IPS DF 6.9 (cell line): ENCODE measurements around the gene CIDEB.
"Not testable (repeated sequence)": the region's sequence is repeated elsewhere in the genome, so short reads cannot be mapped to it uniquely, and the experiment has no call there.

Experiments
- DNase-seq: peaks from one replicate; pipeline ENCODE4 v3.0.0-alpha.2; 2013; ENCODE audit warnings: low read depth, low spot score
- H3K27ac ChIP-seq: one replicate; pipeline ENCODE4 v1.5.1; 2013; ENCODE audit warnings: low read length, control low read depth
- H3K27me3 ChIP-seq: 2 replicates; pipeline ENCODE4 v1.6.1; 2013; ENCODE audit warnings: mild to moderate bottlenecking, low read length; ENCODE audit not compliant: control insufficient read depth, insufficient read depth
- H3K36me3 ChIP-seq: 2 replicates; pipeline ENCODE4 v1.6.1; 2013; ENCODE audit warnings: low read length; ENCODE audit not compliant: control insufficient read depth, insufficient read depth
- H3K4me1 ChIP-seq: 2 replicates; pipeline ENCODE4 v1.6.1; 2013; ENCODE audit warnings: low read length; ENCODE audit not compliant: control insufficient read depth, insufficient read depth
- H3K4me3 ChIP-seq: 2 replicates; pipeline ENCODE4 v1.5.1; 2013; ENCODE audit warnings: mild to moderate bottlenecking, low read length
- H3K9me3 ChIP-seq: 2 replicates; pipeline ENCODE4 v1.6.1; 2013; ENCODE audit warnings: low read length, inconsistent platforms; ENCODE audit not compliant: control insufficient read depth, insufficient read depth
- WGBS: extraction: QIAGEN DNeasy Blood & Tissue Kit; methylation state at CpG from one replicate; pipeline ENCODE4 v1.1.7; 2013; ENCODE audit warnings: mixed read lengths, missing lambda C conversion rate; ENCODE audit not compliant: insufficient read length, insufficient coverage; 5-methylcytosine and 5-hydroxymethylcytosine counted together

The CIDEB gene

DNA sequence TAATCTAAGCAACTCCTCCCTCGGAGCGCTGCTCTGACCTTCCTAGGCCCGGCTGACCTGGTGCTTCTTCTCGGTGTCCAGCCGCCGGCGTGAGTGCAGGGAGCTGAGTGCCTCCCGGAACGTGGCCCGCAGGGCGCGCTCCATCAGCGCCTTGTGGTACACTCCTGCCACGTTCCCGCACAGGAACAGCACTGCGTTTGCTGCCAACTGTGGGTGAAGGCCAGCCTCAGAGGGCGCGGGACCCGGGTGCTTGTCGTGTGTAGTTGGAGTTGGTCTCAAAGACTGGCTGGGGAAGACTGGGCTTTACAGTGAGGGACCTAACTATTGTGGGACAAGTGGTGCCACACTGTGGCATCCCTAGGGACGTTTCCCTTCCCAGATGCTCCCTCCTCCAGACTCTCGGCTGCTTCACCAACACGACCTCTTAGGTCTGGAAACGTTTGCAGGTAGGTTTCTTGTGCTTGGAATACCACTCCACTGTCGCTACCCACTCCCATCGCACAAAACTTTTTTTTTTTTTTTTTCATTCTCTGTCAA lies 24.0 kb upstream of the CIDEB start:
- no peaks in the 10 kb centered on the region for H3K36me3 ChIP-seq
- peaks cover 35% of the 10 kb centered on the region for H3K27me3 ChIP-seq
- no peaks in the 10 kb centered on the region for H3K9me3 ChIP-seq
- no peak for DNase-seq
- no CpG with 5 or more reads among the region's 26 CpGs for WGBS
- H3K27ac ChIP-seq, result no peak overlapping the region
- peaks cover 3% of the 10 kb centered on the region; the same call in 1 of the 2 replicates for H3K4me1 ChIP-seq
- H3K4me3 ChIP-seq, result no peak overlapping the region

DNA sequence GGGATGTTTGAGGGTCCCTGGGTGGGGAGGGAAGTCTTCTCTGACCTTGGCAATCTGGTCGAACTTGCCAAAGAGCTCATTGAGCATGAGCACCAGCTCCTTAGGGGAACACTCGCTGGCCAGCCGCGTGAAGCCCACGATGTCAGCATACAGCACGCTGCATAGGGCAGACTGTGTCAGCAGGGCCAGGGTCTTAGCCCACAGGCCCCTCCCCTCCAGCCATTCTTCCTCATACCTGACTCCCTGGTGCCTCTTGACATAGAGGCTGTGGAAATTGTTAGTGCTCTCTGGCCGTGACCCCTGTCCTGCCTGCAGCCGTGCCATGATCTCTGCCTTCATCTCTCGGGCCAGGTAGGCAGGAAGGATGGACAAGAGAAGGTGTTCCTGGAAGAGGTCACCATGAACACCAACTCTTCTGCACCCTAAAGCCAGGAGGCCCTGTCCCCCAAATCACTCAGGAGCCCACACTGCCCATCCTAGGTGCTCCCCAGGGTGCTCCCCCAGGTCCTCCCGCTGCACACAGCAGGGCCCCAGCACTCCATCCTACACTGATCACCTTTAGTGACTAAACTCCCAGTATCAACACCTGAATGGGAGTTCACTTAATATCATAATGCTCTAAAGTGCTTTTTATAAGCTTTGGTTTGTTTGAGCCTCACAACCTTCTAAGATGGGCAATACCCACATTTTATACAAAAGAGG lies 23.3 kb upstream of the CIDEB start:
- peaks cover 30% of the 10 kb centered on the region for H3K27me3 ChIP-seq
- WGBS, result no CpG with 5 or more reads among the region's 10 CpGs
- no peak overlapping the region for H3K4me3 ChIP-seq
- no peak overlapping the region for H3K27ac ChIP-seq
- no peaks in the 10 kb centered on the region for H3K9me3 ChIP-seq
- DNase-seq, result no peak
- H3K36me3 ChIP-seq, result no peaks in the 10 kb centered on the region
- H3K4me1 ChIP-seq, result peaks cover 3% of the 10 kb centered on the region; the same call in 1 of the 2 replicates

DNA sequence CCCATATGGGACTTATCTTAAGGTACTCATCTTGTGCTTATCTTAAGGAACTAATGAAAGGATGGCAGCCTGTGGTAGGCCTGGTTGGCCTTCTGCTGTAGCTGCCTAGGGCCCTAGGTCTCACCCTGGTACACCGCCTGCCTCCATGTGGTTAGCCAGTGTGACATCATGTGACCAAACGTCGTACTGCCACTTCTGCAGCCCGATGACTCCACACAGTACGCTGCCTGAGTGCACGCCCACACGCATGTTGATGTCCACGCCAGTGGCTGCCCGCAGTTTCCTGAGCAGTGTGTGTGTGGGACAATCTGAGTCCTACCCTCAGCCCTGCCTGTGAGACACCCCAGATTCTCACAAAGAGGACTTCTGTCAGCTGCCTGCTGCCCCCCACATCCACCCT lies 22.0 kb upstream of the CIDEB start:
- H3K4me1 ChIP-seq, result 0 out of 2 replicates have a peak, but pooled peaks cover 1% of the 10 kb centered on the region
- no CpG with 5 or more reads among the region's 9 CpGs for WGBS

DNA sequence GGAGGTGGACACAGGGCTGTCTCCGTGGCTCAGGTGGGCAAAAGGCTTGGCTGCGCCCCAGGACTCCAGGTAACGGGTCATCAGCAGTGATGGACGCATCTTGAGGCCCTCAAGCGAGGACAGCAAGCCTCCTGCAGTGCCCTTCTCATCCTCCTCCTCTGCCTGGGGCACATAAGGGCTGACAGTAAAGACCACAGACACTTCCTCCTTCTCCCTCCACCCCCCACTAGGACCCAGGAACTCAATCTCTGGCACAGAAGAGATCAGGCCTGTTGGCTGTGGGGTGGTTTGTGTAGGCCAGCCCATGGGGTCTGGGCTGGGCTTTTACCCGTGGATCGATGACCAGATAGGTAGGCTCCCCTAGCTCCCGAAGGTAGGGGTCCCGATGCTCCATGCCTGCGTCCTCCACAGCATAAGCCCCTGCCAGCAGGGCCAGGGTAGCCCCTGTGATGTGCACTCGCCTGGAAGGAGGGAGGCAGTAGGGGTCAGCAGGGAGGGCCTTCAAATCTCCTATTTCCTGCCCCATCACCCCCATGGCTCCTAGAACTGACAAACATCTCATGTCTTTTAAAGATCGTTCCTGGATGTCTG lies 21.4 kb upstream of the CIDEB start:
- H3K36me3 ChIP-seq, result no peaks in the 10 kb centered on the region
- no peaks in the 10 kb centered on the region for H3K9me3 ChIP-seq
- peaks cover 11% of the 10 kb centered on the region; the same call in 1 of the 2 replicates for H3K27me3 ChIP-seq
- no CpG with 5 or more reads among the region's 12 CpGs for WGBS
- 0 out of 2 replicates have a peak, but pooled peaks cover 1% of the 10 kb centered on the region for H3K4me1 ChIP-seq
- DNase-seq, result no peak
- no peak overlapping the region for H3K27ac ChIP-seq
- H3K4me3 ChIP-seq, result no peak overlapping the region

More for the DNA sequence above, 22.0 kb upstream of the CIDEB start:
- Histone ChIP-seq H3K27me3 (peaks cover 17% of the 10 kb centered on the region; the same call in 1 of the 2 replicates), H3K27ac (no peak overlapping the region), H3K36me3 (no peaks in the 10 kb centered on the region), H3K4me3 (no peak overlapping the region), H3K9me3 (no peaks in the 10 kb centered on the region)
- DNase-seq, result no peak

DNA sequence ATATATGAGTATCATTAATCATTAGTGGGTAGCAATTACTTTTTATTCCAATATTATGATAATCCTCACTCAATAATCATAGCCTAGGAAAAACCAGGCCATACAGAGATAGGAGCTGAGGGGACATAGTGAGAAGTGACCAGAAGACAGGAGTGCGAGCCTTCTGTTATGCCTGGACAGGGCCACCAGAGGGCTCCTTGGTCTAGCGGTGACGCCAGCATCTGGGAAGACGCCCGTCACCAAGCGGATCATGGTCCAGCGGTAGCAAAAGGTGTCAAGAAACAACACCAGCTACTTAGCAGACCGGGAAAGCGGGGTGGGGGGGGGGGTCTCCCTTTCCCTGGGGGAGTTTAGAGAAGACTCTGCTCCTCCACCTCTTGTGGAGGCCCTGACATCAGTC lies 20.1 kb upstream of the CIDEB start:
- not testable (repeated sequence) for DNase-seq, H3K4me3 ChIP-seq, H3K9me3 ChIP-seq, H3K4me1 ChIP-seq, H3K36me3 ChIP-seq, H3K27me3 ChIP-seq, H3K27ac ChIP-seq
- no CpG with 5 or more reads among the region's 9 CpGs for WGBS

DNA sequence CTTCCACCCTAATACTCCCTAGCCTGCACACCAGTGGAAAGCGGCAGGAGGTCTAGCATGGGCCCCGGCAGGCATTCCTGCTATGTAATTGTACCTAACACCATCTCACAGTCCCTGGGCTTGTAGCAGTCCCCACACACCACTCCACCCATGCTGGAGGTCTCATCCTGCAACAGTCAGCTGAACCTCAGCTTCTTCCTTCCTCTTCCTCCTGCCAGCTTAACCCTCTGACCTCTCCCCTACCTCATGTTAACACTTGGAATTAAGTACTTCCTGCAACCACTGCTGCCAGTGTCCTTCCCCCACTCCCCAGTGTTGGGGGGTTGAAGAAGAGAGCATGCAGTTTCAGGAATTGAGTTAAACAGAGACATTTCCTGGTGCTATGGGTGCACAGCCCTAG lies 19.5 kb upstream of the CIDEB start:
- DNase-seq, result no peak
- H3K4me3 ChIP-seq, result no peak overlapping the region
- no peaks in the 10 kb centered on the region for H3K9me3 ChIP-seq
- WGBS, result no CpG with 5 or more reads among the region's 2 CpGs
- no peaks in the 10 kb centered on the region for H3K36me3 ChIP-seq
- no peaks in the 10 kb centered on the region for H3K27me3 ChIP-seq
- no peak overlapping the region for H3K27ac ChIP-seq
- H3K4me1 ChIP-seq, result 0 out of 2 replicates have a peak, but pooled peaks cover 1% of the 10 kb centered on the region

DNA sequence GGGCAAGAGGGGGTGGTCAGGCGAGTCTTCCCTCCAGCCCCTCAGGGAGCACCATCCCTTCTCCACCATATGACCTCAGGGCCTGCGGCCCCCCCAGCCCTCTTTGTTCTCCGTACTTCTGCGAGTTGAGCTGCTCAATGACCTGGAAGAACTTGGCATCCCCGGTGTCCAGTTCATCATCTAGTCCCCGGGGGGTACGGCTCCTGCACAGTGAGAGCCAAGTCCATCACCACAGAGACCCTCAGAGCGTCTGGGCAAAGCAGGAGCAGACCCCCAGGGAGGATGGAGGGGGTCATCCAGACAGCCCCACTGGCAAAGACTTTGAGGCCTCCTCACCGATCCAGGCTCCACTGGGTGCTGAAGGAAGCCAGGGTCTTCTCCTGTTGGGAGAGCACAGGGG lies 18.2 kb upstream of the CIDEB start:
- Histone ChIP-seq H3K27ac (no peak overlapping the region), H3K9me3 (no peaks in the 10 kb centered on the region), H3K4me3 (no peak overlapping the region), H3K4me1 (no peaks in the 10 kb centered on the region), H3K27me3 (no peaks in the 10 kb centered on the region), H3K36me3 (no peaks in the 10 kb centered on the region)
- DNase-seq, result no peak
- no CpG with 5 or more reads among the region's 9 CpGs for WGBS

DNA sequence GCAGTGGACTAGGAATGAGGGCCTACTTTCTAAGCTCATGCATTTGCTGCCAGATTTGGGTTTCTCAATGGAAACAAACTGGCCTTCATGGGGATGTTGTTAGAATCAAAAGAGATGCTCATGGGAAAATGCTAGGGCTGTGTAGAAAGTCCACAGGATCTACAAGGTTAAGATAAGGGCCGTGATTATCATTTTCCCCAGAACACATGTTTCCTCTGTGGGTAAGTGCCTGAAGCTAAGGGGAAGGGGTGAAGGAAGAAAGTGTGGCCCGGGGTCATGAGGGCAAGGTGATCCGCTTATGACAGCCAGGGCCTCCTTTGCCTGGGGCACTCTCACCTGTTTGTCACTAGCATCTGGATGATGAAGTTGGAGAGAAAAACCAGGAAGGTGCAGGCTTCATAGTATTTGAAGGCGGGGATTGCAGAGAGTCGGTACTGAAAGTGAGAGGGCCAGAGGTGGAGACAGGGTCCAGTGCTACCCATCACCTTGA lies 17.3 kb upstream of the CIDEB start:
- no CpG with 5 or more reads among the region's 5 CpGs for WGBS
- Histone ChIP-seq H3K4me3 (no peak overlapping the region), H3K4me1 (no peaks in the 10 kb centered on the region), H3K36me3 (no peaks in the 10 kb centered on the region), H3K9me3 (no peaks in the 10 kb centered on the region), H3K27ac (no peak overlapping the region), H3K27me3 (no peaks in the 10 kb centered on the region)
- no peak for DNase-seq

DNA sequence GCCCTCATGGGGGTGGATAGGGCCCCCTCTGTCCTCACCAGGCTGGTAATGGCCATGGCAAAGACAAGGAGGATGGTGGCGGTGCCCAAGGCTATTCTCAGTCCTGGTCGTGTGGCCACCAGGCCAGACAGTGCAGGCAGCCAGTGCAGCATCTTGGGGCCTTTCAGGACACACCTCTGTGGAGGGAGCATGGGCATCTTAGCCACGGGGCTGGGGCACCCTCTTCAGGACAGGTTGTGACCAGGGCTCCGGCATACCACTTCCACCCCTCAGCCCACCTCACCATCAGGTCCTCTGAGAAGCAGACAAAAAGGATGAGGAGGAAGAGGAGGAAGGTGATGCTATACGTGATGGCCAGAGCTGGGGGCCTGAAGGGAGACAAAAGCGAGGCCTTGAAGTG lies 16.2 kb upstream of the CIDEB start:
- WGBS, result no CpG with 5 or more reads among the region's 6 CpGs
- Histone ChIP-seq H3K4me3 (no peak overlapping the region), H3K9me3 (no peaks in the 10 kb centered on the region), H3K36me3 (no peaks in the 10 kb centered on the region), H3K27ac (no peak overlapping the region), H3K4me1 (no peaks in the 10 kb centered on the region), H3K27me3 (0 out of 2 replicates have a peak, but pooled peaks cover 2% of the 10 kb centered on the region)
- no peak for DNase-seq

DNA sequence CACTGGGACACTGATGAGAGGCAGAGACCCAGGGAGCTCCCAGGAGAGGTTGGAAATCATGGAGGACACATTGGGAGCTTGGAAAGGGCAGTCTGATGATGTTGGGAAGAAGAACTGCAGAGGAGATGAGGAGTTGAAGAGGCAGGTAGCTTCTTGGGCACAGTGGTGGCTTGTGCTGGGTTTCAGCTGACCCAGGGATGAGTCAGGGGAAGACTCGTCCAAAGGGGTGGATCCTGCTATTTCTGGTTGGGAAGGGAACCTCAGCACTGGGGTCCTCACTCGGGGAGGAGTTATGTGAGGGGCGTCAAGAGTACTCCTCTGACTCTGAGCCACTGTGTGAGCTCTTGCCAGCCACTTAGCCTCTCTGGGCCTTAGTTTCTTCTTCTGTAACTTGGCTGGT lies 15.6 kb upstream of the CIDEB start:
- Histone ChIP-seq H3K9me3 (no peaks in the 10 kb centered on the region), H3K4me1 (no peaks in the 10 kb centered on the region), H3K27ac (no peak overlapping the region), H3K27me3 (0 out of 2 replicates have a peak, but pooled peaks cover 2% of the 10 kb centered on the region), H3K4me3 (no peak overlapping the region), H3K36me3 (no peaks in the 10 kb centered on the region)
- no CpG with 5 or more reads among the region's 3 CpGs for WGBS
- no peak for DNase-seq
